Pancreas (tissue), 10 donors: Measurements from ENCODE around the gene RHOD. TPM values are rescaled to one million over a fixed set of nuclear protein-coding genes. Genes with fewer than 3 reads are reported as not detected.
A peak's percentile ranks its signal among the peaks of the same experiment; 100 is the strongest.

Source experiments
- ATAC-seq, 4 donors: fragments of 200-7000 bp; cut with Tn5 transposase; one replicate each; pipeline versions ENCODE4 v1.8.0 to v1.9.1; 2020; ENCODE audit warnings: mild to moderate bottlenecking in 4 of 4, moderate library complexity in 4 of 4
- DNase-seq, 6 donors: peaks; one replicate each; pipeline ENCODE4 v3.0.0-alpha.2; 2020
- FAIRE-seq: peaks from 2 replicates; lab custom pipeline; 2012; peaks lifted over from hg19 to GRCh38; lab: Jason Lieb, UNC
- H3K27ac ChIP-seq, 4 donors: fragments of 200-600 bp; sonication (generic); 1 replicate in 3 of 4; 2 replicates in 1 of 4; pipeline versions ENCODE4 v1.5.0 to v1.8.0; 2020
- H3K27me3 ChIP-seq, 4 donors: fragments of 200-600 bp; one replicate each; pipeline ENCODE4 v1.8.0; 2021
- H3K36me3 ChIP-seq, 3 donors: fragments of 200-600 bp; sonication (generic) in 1 of 3; one replicate each; pipeline versions ENCODE4 v1.5.0 to v1.8.0; 2020 to 2021
- H3K4me1 ChIP-seq, 3 donors: fragments of 200-600 bp; one replicate each; pipeline ENCODE4 v1.8.0; 2021
- H3K4me3 ChIP-seq, 4 donors: fragments of 200-600 bp; sonication (generic) in 2 of 4; one replicate each; pipeline versions ENCODE4 v1.5.0 to v1.8.0; 2020 to 2021
- H3K9me3 ChIP-seq, 4 donors: fragments of 200-600 bp; one replicate each; pipeline ENCODE4 v1.8.0; 2021
- CTCF ChIP-seq, 4 donors: fragments of 200-600 bp; sonication (generic) in 3 of 4; IDR thresholded peaks; one replicate each; pipeline versions ENCODE4 v1.5.0 to v1.8.0; 2021; ENCODE audit warnings: antibody characterized with exemption in 4 of 4
- WGBS, 2 donors: extraction: QIAGEN DNeasy Blood & Tissue Kit; methylation state at CpG; one replicate each; pipeline ENCODE4 v1.1.7; 2013; 5-methylcytosine and 5-hydroxymethylcytosine counted together
- intact Hi-C, 3 donors: fragments of 100-400 bp; cut with DNase I; formaldehyde crosslinking; loops; one replicate each; pipeline versions ENCODE4 v1.11.1 to v1.14.2; 2022
- polyA plus RNA-seq, 2 donors: library from polyadenylated mRNA; stranded (reverse); fragments of 200-250 nt; gene quantifications; one replicate each; pipeline ENCODE4 v1.2.3, GENCODE V29; 2013
- total RNA-seq, 6 donors: library from RNA; stranded (reverse); fragmentation: NEBNext Ultra II Directional in 4 of 6; extraction: Animal tissue kit (Norgen Biotek cat#: 25700) in 4 of 6; gene quantifications; one replicate each; pipeline versions ENCODE4 v1.2.1 to v1.2.4, GENCODE V29; 2021 to 2023
- donor health status: healthy with polysubstance abuse.
- donor health status: DM: no; HTN: no; CAD: no; lungs with moderate emphysema.
- donor health status: DM: no; HTN: no; CAD: no.
- donor health status: control.
- donor health status: control.
- donor health status: Bipolar disorder and iron deficiency.
- donor health status: DM: yes; HTN: yes; CAD: no.
- donor health status: DM: no; HTN: no; CAD: no.
- donor health status: DM: no; HTN: no; CAD: no.
- donor health status: DM: yes; HTN: yes; CAD: no.

RHOD gene
- total and polyA plus RNA-seq, 8 donors = 14.9 to 45.8 (median 18.6) TPM

- 40 to 47% methylated on average over 5 of the region's 5 CpGs for WGBS, 2 donors
- no peak for TF ChIP-seq CTCF (IDR thresholded peaks at IDR 0.05)
- intact Hi-C loops = no loop called here
- no peak overlapping the region for H3K4me3 ChIP-seq
- no peaks in the 10 kb centered on the region for H3K9me3 ChIP-seq
- no peaks in the 10 kb centered on the region for H3K27me3 ChIP-seq
- no peaks in the 10 kb centered on the region for H3K36me3 ChIP-seq
- FAIRE-seq (no peak), DNase-seq (no peak), ATAC-seq (no peak)
- no peak overlapping the region for H3K27ac ChIP-seq
- peaks cover 19 to 23% (median 20%) of the 10 kb centered on the region in 3 donors for H3K4me1 ChIP-seq
These were observed 3.8 kb upstream of the RHOD start for GRCh38 chr11:67052891-67053290.

- H3K4me1 ChIP-seq = peaks cover 19 to 23% (median 20%) of the 10 kb centered on the region in 3 donors
- peak overlapping the region; percentile 25 to 89 (median 81) for H3K27ac ChIP-seq
- H3K36me3 ChIP-seq = no peaks in the 10 kb centered on the region
- intact Hi-C loops = no loop called here
- no peaks in the 10 kb centered on the region for H3K9me3 ChIP-seq
- FAIRE-seq (no peak), ATAC-seq (peak; percentile 34 to 68 (median 58)), DNase-seq (peak in 5 of 6 donors; percentile 50 to 76 (median 67))
- H3K4me3 ChIP-seq = no peak overlapping the region
- TF ChIP-seq CTCF (IDR thresholded peaks at IDR 0.05) = peak; percentile 35 to 65 (median 54)
- no peaks in the 10 kb centered on the region for H3K27me3 ChIP-seq
- 18 to 25% methylated on average over 7 of the region's 7 CpGs for WGBS, 2 donors
These were observed 2.7 kb upstream of the RHOD start for GRCh38 chr11:67053896-67054329.

GRCh38 chr11:67054346-67054835 is 2.3 kb upstream of the RHOD start:
- H3K9me3 ChIP-seq = no peaks in the 10 kb centered on the region
- peaks cover 19 to 23% (median 20%) of the 10 kb centered on the region in 3 donors for H3K4me1 ChIP-seq
- H3K27ac ChIP-seq = peak overlapping the region; percentile 25 to 89 (median 81)
- WGBS, 2 donors = 30 to 31% methylated on average over 9 of the region's 9 CpGs
- H3K36me3 ChIP-seq = no peaks in the 10 kb centered on the region
- H3K4me3 ChIP-seq = no peak overlapping the region
- H3K27me3 ChIP-seq = no peaks in the 10 kb centered on the region
- peak in 5 of 6 donors; percentile 60 to 70 (median 62) for DNase-seq
- intact Hi-C loops = no loop called here
- peak; percentile 10 to 53 (median 44) for ATAC-seq
- no peak for FAIRE-seq
- no peak for TF ChIP-seq CTCF (IDR thresholded peaks at IDR 0.05)

DNA sequence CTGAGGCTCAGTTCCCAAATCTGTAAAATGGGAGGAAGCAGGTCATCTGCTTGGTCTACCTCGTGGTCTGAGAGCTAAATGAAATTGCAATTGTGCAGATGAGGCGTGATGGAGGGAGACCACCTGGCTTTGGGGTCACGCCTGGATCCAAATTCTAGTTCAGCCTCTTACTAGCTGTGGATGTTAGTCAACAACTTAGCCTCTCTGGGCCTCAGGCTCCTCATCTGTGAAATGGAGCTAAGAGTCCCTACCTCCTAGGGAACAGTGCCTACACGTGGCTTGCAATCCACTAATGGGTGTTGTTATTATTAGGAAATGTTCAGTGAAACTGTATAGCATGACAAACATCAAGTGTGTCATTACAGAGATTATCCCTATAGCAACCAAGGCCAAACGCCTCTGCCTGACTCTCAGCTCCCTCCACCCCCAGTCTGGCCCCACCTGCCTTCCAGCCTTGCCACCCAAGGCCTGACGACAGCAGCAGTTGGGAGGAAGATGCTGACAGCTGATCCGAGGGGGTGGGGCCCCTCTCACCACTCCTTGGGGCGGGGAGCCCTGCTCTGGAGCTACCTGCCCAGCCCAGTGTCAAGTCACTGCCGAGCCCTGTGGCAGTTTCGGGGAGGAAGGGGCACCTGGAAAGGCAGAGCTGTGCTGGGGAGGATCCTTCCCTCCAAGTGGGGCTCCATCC is 1.7 kb upstream of the RHOD start:
- Histone ChIP-seq H3K4me3 (no peak overlapping the region), H3K27me3 (no peaks in the 10 kb centered on the region), H3K27ac (peak overlapping the region; percentile 25 to 89 (median 81)), H3K36me3 (no peaks in the 10 kb centered on the region), H3K9me3 (no peaks in the 10 kb centered on the region), H3K4me1 (peaks cover 19 to 23% (median 20%) of the 10 kb centered on the region in 3 donors)
- DNase-seq = peak; percentile 79 to 94 (median 92)
- peak; percentile 75 to 85 (median 80) for ATAC-seq
- FAIRE-seq = no peak
- intact Hi-C loops = no loop called here
- TF ChIP-seq CTCF (IDR thresholded peaks at IDR 0.05) = no peak
- WGBS, 2 donors = 27 to 32% methylated on average over 10 of the region's 10 CpGs

- intact Hi-C loops = no loop called here
- no peaks in the 10 kb centered on the region for H3K27me3 ChIP-seq
- H3K4me1 ChIP-seq = peaks cover 19 to 23% (median 20%) of the 10 kb centered on the region in 3 donors
- no peak for TF ChIP-seq CTCF (IDR thresholded peaks at IDR 0.05)
- peak in 3 of 4 donors; percentile 3 to 14 (median 5) for ATAC-seq
- H3K36me3 ChIP-seq = no peaks in the 10 kb centered on the region
- no peak for FAIRE-seq
- H3K9me3 ChIP-seq = no peaks in the 10 kb centered on the region
- peak overlapping the region in 2 of 4 donors; percentile 66 to 73 for H3K4me3 ChIP-seq
- peak overlapping the region; percentile 25 to 89 (median 81) for H3K27ac ChIP-seq
- 11% methylated on average over 17 of the region's 17 CpGs for WGBS, 2 donors
- peak in 1 of 6 donors; percentile 39 for DNase-seq
These were observed 835 bp upstream of the RHOD start for GRCh38 chr11:67055812-67056211.
